Ovary (tissue), 3 donors: ENCODE results near the gene RASAL2.

ENCODE experiments used
- CTCF ChIP-seq, 3 donors: fragments of 450-650 bp in 2 of 3; fragments of 200-600 bp in 1 of 3; IDR thresholded peaks; one replicate each; pipeline versions ENCODE4 v1.5.1 to v1.8.0; 2016 to 2022; ENCODE audit warnings: antibody characterized with exemption in 3 of 3, mild to moderate bottlenecking in 1 of 3
- EP300 ChIP-seq: sonication (generic); formaldehyde crosslinking; IDR thresholded peaks from one replicate; pipeline ENCODE4 v1.6.1; 2017; ENCODE audit warnings: antibody characterized with exemption
- POLR2A ChIP-seq: fragments of 450-650 bp; IDR thresholded peaks from one replicate; pipeline ENCODE4 v1.6.1; 2017; ENCODE audit warnings: antibody characterized with exemption, mild to moderate bottlenecking, moderate library complexity
- donor health status: DM: no; HTN: no; CAD: no.

- TF ChIP-seq POLR2A = no peak
- no peak for TF ChIP-seq CTCF (IDR thresholded peaks at IDR 0.05)
- TF ChIP-seq EP300 = no peak
Observed at GRCh38 chr1:178146436-178146835, 52.5 kb downstream of the RASAL2 start.
